Hepatocyte (in vitro differentiated cells): ENCODE measurements around the gene SCAPER.
"Not testable (repeated sequence)": the region's sequence is repeated elsewhere in the genome, so short reads cannot be mapped to it uniquely, and the experiment has no call there.

ENCODE experiments used
- EZH2 ChIP-seq: fragments of 200-600 bp; sonication (generic); IDR thresholded peaks from 2 replicates; pipeline ENCODE4 v1.6.1; 2016; ENCODE audit warnings: antibody characterized with exemption, mild to moderate bottlenecking, borderline replicate concordance
- TF ChIP-seq, protein P1 (sequence below): fragments of 200-600 bp; sonication (generic); IDR thresholded peaks from 2 replicates; pipeline ENCODE4 v1.5.1; 2016; ENCODE audit warnings: antibody characterized with exemption, mild to moderate bottlenecking; ENCODE audit not compliant: poor library complexity

DNA sequence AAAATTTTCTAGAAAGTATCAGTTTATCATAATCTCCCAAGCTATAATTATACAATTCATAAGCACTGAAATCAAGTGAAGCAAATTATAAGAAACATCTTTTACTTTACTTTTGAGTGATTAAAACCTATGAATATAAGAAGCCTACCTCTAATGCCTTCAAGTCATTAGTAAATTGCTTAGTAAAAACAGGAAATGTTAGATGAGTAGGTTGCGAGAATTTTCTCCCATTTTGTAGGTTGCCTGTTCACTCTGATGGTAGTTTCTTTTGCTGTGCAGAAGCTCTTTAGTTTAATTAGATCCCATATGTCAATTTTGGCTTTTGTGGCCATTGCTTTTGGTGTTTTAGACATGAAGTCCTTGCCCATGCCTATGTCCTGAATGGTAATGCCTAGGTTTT is 201.1 kb downstream of the SCAPER start:
- TF ChIP-seq, protein P1, sequence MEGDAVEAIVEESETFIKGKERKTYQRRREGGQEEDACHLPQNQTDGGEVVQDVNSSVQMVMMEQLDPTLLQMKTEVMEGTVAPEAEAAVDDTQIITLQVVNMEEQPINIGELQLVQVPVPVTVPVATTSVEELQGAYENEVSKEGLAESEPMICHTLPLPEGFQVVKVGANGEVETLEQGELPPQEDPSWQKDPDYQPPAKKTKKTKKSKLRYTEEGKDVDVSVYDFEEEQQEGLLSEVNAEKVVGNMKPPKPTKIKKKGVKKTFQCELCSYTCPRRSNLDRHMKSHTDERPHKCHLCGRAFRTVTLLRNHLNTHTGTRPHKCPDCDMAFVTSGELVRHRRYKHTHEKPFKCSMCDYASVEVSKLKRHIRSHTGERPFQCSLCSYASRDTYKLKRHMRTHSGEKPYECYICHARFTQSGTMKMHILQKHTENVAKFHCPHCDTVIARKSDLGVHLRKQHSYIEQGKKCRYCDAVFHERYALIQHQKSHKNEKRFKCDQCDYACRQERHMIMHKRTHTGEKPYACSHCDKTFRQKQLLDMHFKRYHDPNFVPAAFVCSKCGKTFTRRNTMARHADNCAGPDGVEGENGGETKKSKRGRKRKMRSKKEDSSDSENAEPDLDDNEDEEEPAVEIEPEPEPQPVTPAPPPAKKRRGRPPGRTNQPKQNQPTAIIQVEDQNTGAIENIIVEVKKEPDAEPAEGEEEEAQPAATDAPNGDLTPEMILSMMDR, result not testable (repeated sequence)
- not testable (repeated sequence) for TF ChIP-seq EZH2
